GM21447 (cell line): Measurements from ENCODE around the gene RMC1.
"Not testable (repeated sequence)": the region's sequence is repeated elsewhere in the genome, so short reads cannot be mapped to it uniquely, and the experiment has no call there.

Experiments
- ATAC-seq: cut with Tn5 transposase; IDR thresholded peaks from one replicate; pipeline ENCODE4 v1.9.1; 2021; ENCODE audit not compliant: unreplicated experiment

RMC1 gene

GRCh38 chr18:23495723-23496440, 7.4 kb upstream of the RMC1 start:
- no peak for ATAC-seq

- no peak for ATAC-seq
Observed at GRCh38 chr18:23498117-23498516, 5.2 kb upstream of the RMC1 start.

GRCh38 chr18:23498877-23499276, 4.4 kb upstream of the RMC1 start:
- peak; percentile 29 for ATAC-seq

GRCh38 chr18:23499291-23499781, 4.0 kb upstream of the RMC1 start:
- no peak for ATAC-seq

GRCh38 chr18:23501626-23502025, 1.7 kb upstream of the RMC1 start:
- ATAC-seq, result no peak

GRCh38 chr18:23502516-23503037, 734 bp upstream of the RMC1 start:
- ATAC-seq, result no peak

GRCh38 chr18:23503963-23504344, 643 bp downstream of the RMC1 start:
- ATAC-seq, result no peak

- peak; percentile 55 for ATAC-seq
Observed at GRCh38 chr18:23504720-23505119, 1.4 kb downstream of the RMC1 start.

- ATAC-seq, result no peak
Observed at GRCh38 chr18:23506393-23506792, 3.1 kb downstream of the RMC1 start.

- ATAC-seq, result not testable (repeated sequence)
Observed at GRCh38 chr18:23510923-23511322, 7.6 kb downstream of the RMC1 start.

GRCh38 chr18:23512216-23512615, 8.9 kb downstream of the RMC1 start:
- not testable (repeated sequence) for ATAC-seq

- ATAC-seq, result no peak
Observed at GRCh38 chr18:23512641-23513040, 9.3 kb downstream of the RMC1 start.

GRCh38 chr18:23515911-23516546, 12.7 kb downstream of the RMC1 start:
- peak; percentile 92 for ATAC-seq

- no peak for ATAC-seq
Observed at GRCh38 chr18:23519734-23520133, 16.4 kb downstream of the RMC1 start.

- no peak for ATAC-seq
Observed at GRCh38 chr18:23521271-23521670, 18.0 kb downstream of the RMC1 start.

GRCh38 chr18:23521907-23522306, 18.6 kb downstream of the RMC1 start:
- ATAC-seq, result no peak

- no peak for ATAC-seq
Observed at GRCh38 chr18:23523429-23524212, 20.3 kb downstream of the RMC1 start.

- ATAC-seq, result no peak
Observed at GRCh38 chr18:23524213-23524707, 20.9 kb downstream of the RMC1 start.

GRCh38 chr18:23526501-23527063, 23.3 kb downstream of the RMC1 start:
- ATAC-seq, result no peak

- ATAC-seq, result no peak
Observed at GRCh38 chr18:23528580-23529472, 25.5 kb downstream of the RMC1 start.
